Heart right ventricle (tissue), 16 donors: ENCODE data around the gene IRF5. TPM values are rescaled to one million over a fixed set of nuclear protein-coding genes. Genes with fewer than 3 reads are reported as not detected.

Source experiments
- ATAC-seq, 8 donors: fragments of 200-7000 bp; cut with Tn5 transposase; one replicate each; pipeline ENCODE4 v1.9.1; 2020; ENCODE audit warnings: mild to moderate bottlenecking in 8 of 8, moderate library complexity in 8 of 8, moderate number of reproducible peaks in 1 of 8
- DNase-seq, 2 donors: peaks; one replicate each; pipeline ENCODE4 v3.0.0-alpha.2; 2020
- H3K27ac ChIP-seq, 10 donors: fragments of 200-600 bp; sonication (generic) in 2 of 10; one replicate each; pipeline versions ENCODE4 v1.5.0 to v1.8.0; 2020 to 2022; ENCODE audit warnings: mild to moderate bottlenecking in 3 of 10
- H3K27me3 ChIP-seq, 7 donors: fragments of 200-600 bp; one replicate each; pipeline ENCODE4 v1.8.0; 2021 to 2022; ENCODE audit warnings: mild to moderate bottlenecking in 2 of 7
- H3K36me3 ChIP-seq, 9 donors: fragments of 200-600 bp; sonication (generic) in 1 of 9; one replicate each; pipeline versions ENCODE4 v1.5.0 to v1.8.0; 2020 to 2022; ENCODE audit warnings: mild to moderate bottlenecking in 2 of 9
- H3K4me1 ChIP-seq, 9 donors: fragments of 200-600 bp; sonication (generic) in 1 of 9; one replicate each; pipeline versions ENCODE4 v1.5.0 to v1.8.0; 2020 to 2022; ENCODE audit warnings: mild to moderate bottlenecking in 4 of 9
- H3K4me3 ChIP-seq, 10 donors: fragments of 200-600 bp; sonication (generic) in 2 of 10; one replicate each; pipeline versions ENCODE4 v1.5.0 to v1.8.0; 2020 to 2022; ENCODE audit warnings: mild to moderate bottlenecking in 7 of 10, moderate library complexity in 2 of 10
- H3K9me3 ChIP-seq, 11 donors: fragments of 200-600 bp in 10 of 11; sonication (generic) in 2 of 11; one replicate each; pipeline versions ENCODE4 v1.5.0 to v1.8.0; 2013 to 2022; ENCODE audit warnings: mild to moderate bottlenecking in 2 of 11, control low read depth in 1 of 11, moderate library complexity in 1 of 11
- WGBS, 2 donors: extraction: QIAGEN DNeasy Blood & Tissue Kit; methylation state at CpG; one replicate each; pipeline ENCODE4 v1.1.7; 2013; ENCODE audit warnings: inconsistent platforms in 1 of 2; 5-methylcytosine and 5-hydroxymethylcytosine counted together
- intact Hi-C, 10 donors: fragments of 100-400 bp; cut with DNase I; formaldehyde crosslinking; loops; one replicate each; pipeline versions ENCODE4 v1.11.1 to v1.14.2; 2022
- polyA plus RNA-seq, 2 donors: library from polyadenylated mRNA; stranded (reverse); fragments of 200-250 nt; gene quantifications; one replicate each; pipeline ENCODE4 v1.2.3, GENCODE V29; 2013
- total RNA-seq, 10 donors: library from RNA; stranded (reverse); fragmentation: NEBNext Ultra II Directional in 3 of 10; extraction: Animal tissue kit (Norgen Biotek cat#: 25700) in 3 of 10; gene quantifications; one replicate each; pipeline versions ENCODE4 v1.2.1 to v1.2.4, GENCODE V29; 2021 to 2023
- TF ChIP-seq, protein P1 (sequence below), 9 donors: fragments of 200-600 bp; sonication (generic) in 2 of 9; IDR thresholded peaks; one replicate each; pipeline versions ENCODE4 v1.5.0 to v1.8.0; 2021 to 2022; ENCODE audit warnings: antibody characterized with exemption in 9 of 9, mild to moderate bottlenecking in 5 of 9, moderate library complexity in 1 of 9
- donor health status: Arrhythmogenic right ventricular cardiomyopathy.
- donor health status: ischemic (EF 13 %, LVEDD 7.1; RV severe dilation, severe dysfunction).
- donor health status: healthy with polysubstance abuse.
- donor health status: DM: no; HTN: yes; CAD: no.
- donor health status: DM: no; HTN: no; CAD: no.
- donor health status: ischemic (EF 25% LVEDD 6.9; RV normal size, moderate dysfunction).
- donor health status: ischemic (EF 25% LVEDD 5.7; RV mildly dilated, moderate dysfunction).
- donor health status: healthy.
- donor health status: DM: yes; HTN: yes; CAD: no.
- donor health status: Ischemic cardiomyopathy.
- donor health status: ischemic (EF 35%, LVEDD 5.7; RV mildly dilated, moderate dysfunction).
- donor health status: nonischemic (EF 11% LVEDD 7.7; RV severe dilation, severe dysfunction).
- donor health status: DM: yes; HTN: yes; CAD: no.
- donor health status: PGD.
- donor health status: ischemic (EF 29% LVEDD 5.4; RV normal size, mild dysfunction).
- donor health status: nonischemic (EF 23%, LVEDD 6.1; RV moderate dilation, normal function).

Gene IRF5
- total and polyA plus RNA-seq, 12 donors = 0.46 to 6.6 (median 1.5) TPM

DNA sequence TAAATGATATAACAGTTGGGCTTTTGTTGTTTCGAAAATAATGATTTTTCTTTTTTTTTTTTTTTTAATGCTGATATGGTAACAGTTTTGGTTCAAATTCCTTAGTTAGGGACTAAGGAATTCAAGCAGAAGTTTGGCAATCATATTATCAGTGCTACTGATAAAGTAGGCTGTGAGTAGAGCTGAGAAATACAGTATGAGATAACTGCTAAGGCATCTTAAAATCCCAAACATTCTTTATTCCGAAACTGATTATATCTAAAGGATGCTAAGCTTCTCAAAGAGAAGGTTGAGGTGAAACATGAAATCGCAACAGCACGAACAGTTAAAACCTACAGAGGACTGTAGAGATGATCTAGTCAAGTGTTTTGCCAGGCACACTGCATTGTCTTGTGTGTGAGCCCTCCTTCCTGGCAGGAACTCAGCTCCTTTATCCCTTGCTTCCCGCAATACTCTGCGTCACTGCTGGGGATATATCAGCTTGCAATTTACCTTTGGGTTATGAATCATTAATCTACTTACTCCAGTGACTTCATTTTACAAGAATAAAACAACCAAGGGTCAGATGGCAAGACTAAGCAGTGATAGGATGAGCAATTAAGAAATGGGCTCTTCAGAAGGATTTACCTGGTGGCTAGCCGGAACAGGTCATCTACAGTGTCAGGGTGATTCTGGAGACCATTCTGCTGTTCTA is 36.7 kb downstream of the IRF5 start:
- 82% methylated on average over 7 of the region's 7 CpGs for WGBS, 2 donors
- DNase-seq = no peak
- ATAC-seq = no peak
- no peaks in the 10 kb centered on the region for H3K9me3 ChIP-seq
- no peaks in the 10 kb centered on the region for H3K27me3 ChIP-seq
- H3K36me3 ChIP-seq = peaks cover 0 to 100% (median 74%) of the 10 kb centered on the region in 9 donors
- TF ChIP-seq, protein P1, sequence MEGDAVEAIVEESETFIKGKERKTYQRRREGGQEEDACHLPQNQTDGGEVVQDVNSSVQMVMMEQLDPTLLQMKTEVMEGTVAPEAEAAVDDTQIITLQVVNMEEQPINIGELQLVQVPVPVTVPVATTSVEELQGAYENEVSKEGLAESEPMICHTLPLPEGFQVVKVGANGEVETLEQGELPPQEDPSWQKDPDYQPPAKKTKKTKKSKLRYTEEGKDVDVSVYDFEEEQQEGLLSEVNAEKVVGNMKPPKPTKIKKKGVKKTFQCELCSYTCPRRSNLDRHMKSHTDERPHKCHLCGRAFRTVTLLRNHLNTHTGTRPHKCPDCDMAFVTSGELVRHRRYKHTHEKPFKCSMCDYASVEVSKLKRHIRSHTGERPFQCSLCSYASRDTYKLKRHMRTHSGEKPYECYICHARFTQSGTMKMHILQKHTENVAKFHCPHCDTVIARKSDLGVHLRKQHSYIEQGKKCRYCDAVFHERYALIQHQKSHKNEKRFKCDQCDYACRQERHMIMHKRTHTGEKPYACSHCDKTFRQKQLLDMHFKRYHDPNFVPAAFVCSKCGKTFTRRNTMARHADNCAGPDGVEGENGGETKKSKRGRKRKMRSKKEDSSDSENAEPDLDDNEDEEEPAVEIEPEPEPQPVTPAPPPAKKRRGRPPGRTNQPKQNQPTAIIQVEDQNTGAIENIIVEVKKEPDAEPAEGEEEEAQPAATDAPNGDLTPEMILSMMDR (IDR thresholded peaks at IDR 0.05) = no peak
- H3K4me1 ChIP-seq = no peaks in the 10 kb centered on the region
- no peak overlapping the region for H3K4me3 ChIP-seq
- intact Hi-C loops = no loop called here
- no peak overlapping the region for H3K27ac ChIP-seq

DNA sequence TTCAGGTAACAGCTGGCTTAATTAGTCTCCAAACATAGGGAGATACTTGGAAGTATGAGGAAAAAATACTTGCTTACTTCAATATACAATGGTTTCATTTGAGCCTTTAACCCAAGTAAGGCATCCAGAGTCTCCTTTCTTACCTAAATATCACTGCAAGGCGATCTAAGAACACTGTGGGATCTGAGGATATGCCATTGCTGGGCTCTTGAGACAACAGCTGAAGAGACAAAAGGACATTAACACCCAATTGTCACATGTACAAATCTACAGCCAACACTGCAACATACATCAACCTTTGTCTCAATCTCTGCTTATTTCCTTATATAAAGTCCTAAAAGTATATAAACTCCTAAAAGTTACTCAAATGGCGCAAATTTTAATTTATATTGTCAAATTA is 44.4 kb downstream of the IRF5 start:
- H3K27ac ChIP-seq = no peak overlapping the region
- TF ChIP-seq, protein P1 (IDR thresholded peaks at IDR 0.05) = no peak
- ATAC-seq = no peak
- DNase-seq = no peak
- no peak overlapping the region for H3K4me3 ChIP-seq
- intact Hi-C loops = no loop called here
- H3K9me3 ChIP-seq = no peaks in the 10 kb centered on the region
- H3K27me3 ChIP-seq = no peaks in the 10 kb centered on the region
- WGBS, 2 donors = 98 to 99% methylated on average over 2 of the region's 2 CpGs
- peaks cover 0 to 100% (median 79%) of the 10 kb centered on the region in 9 donors for H3K36me3 ChIP-seq
- no peaks in the 10 kb centered on the region for H3K4me1 ChIP-seq

DNA sequence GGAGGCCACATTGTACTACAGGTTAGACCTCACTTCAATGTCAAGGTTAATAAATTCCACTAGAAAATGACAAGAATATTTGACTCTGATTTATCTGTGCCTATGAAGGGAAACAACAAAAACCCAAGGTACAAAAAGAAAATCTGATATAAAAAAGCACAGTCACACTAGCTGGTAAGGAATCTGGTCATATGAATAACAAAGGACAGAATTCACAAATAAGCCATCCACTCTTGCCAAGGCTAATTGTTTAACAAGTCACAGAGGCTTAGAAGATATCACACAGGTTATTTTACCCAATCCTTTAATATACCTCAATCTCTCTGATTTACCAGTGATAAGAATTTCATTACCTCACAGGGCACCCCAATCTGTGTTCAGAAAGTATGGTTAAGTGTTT is 47.9 kb downstream of the IRF5 start:
- Histone ChIP-seq H3K4me3 (no peak overlapping the region), H3K9me3 (no peaks in the 10 kb centered on the region), H3K4me1 (no peaks in the 10 kb centered on the region), H3K36me3 (peaks cover 0 to 100% (median 61%) of the 10 kb centered on the region in 9 donors), H3K27me3 (no peaks in the 10 kb centered on the region), H3K27ac (no peak overlapping the region)
- DNase-seq (no peak), ATAC-seq (no peak)
- intact Hi-C loops = no loop called here
- TF ChIP-seq, protein P1 (IDR thresholded peaks at IDR 0.05) = no peak

DNA sequence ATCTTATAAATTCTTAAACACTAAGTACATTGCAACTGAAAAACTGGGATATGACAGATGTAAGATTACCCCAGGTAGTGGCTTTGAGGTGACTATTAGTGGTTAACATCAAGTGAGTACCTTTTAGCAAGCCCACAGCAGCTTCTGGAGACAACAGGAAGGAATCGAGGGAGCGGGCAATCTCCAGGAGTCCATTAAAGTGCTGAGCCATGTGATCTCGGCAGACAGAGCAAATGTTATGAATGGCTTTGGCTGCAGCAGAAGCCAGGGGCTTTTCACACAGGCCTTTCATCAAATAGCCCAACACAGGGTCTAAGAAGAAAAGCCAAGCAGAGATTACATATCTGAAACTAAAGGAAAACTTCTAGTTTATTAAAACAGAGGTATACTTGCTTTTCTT is 48.9 kb downstream of the IRF5 start:
- TF ChIP-seq, protein P1 (IDR thresholded peaks at IDR 0.05) = no peak
- no peak for ATAC-seq
- Histone ChIP-seq H3K4me1 (no peaks in the 10 kb centered on the region), H3K36me3 (peaks cover 0 to 100% (median 60%) of the 10 kb centered on the region in 9 donors), H3K4me3 (no peak overlapping the region), H3K27me3 (no peaks in the 10 kb centered on the region), H3K27ac (no peak overlapping the region), H3K9me3 (no peaks in the 10 kb centered on the region)
- no peak for DNase-seq
- intact Hi-C loops = no loop called here
- WGBS, 2 donors = 86 to 90% methylated on average over 3 of the region's 3 CpGs
